DOHH2 (cell line): Measurements from ENCODE around the gene ADCY7.

Experiments used
- H3F3A ChIP-seq: fragments of 200-600 bp; sonication (generic), shearing (Covaris generic); 2 replicates; pipeline ENCODE4 v1.6.0; 2016; ENCODE audit warnings: antibody characterized with exemption, mild to moderate bottlenecking; ENCODE audit not compliant: control insufficient read depth, insufficient read depth
- H3K27ac ChIP-seq: fragments of 200-600 bp; sonication (generic); 2 replicates; pipeline ENCODE4 v1.5.1; 2014; ENCODE audit warnings: low read depth, mild to moderate bottlenecking, low read length, moderate library complexity
- H3K27me3 ChIP-seq: fragments of 200-600 bp; sonication (generic); 2 replicates; pipeline ENCODE4 v1.6.1; 2014; ENCODE audit warnings: mild to moderate bottlenecking, low read length, mixed read lengths; ENCODE audit not compliant: control insufficient read depth
- H3K36me3 ChIP-seq: fragments of 200-600 bp; sonication (generic); 2 replicates; pipeline ENCODE4 v1.6.1; 2014; ENCODE audit warnings: mild to moderate bottlenecking, low read length, moderate library complexity, mixed read lengths; ENCODE audit not compliant: control insufficient read depth
- H3K4me1 ChIP-seq: fragments of 200-600 bp; sonication (generic); 2 replicates; pipeline ENCODE4 v1.6.1; 2014; ENCODE audit warnings: mild to moderate bottlenecking, low read length, mixed read lengths; ENCODE audit not compliant: control insufficient read depth
- H3K4me2 ChIP-seq: fragments of 200-600 bp; sonication (generic); 2 replicates; pipeline ENCODE4 v1.6.0; 2014; ENCODE audit warnings: mild to moderate bottlenecking, low read length, moderate library complexity
- H3K4me3 ChIP-seq: fragments of 200-600 bp; sonication (generic); 2 replicates; pipeline ENCODE4 v1.5.1; 2014; ENCODE audit warnings: mild to moderate bottlenecking, low read length, mixed read lengths
- H3K79me2 ChIP-seq: fragments of 200-600 bp; sonication (generic); 2 replicates; pipeline ENCODE4 v1.6.1; 2014; ENCODE audit warnings: mild to moderate bottlenecking, low read length, mixed read lengths; ENCODE audit not compliant: control insufficient read depth
- H3K9me2 ChIP-seq: fragments of 200-600 bp; sonication (generic); replicated peaks from 2 replicates; pipeline ENCODE4 v1.6.1; 2014; ENCODE audit warnings: mild to moderate bottlenecking, low read length, mixed read lengths; ENCODE audit not compliant: control insufficient read depth
- H3K9me3 ChIP-seq: fragments of 200-600 bp; sonication (generic); 2 replicates; pipeline ENCODE4 v1.6.1; 2014; ENCODE audit warnings: antibody characterized with exemption, low read length, mixed read lengths; ENCODE audit not compliant: control insufficient read depth, insufficient read depth
- H4K20me1 ChIP-seq: fragments of 200-600 bp; sonication (generic); 2 replicates; pipeline ENCODE4 v1.6.0; 2014; ENCODE audit warnings: low read depth, mild to moderate bottlenecking, antibody characterized with exemption, low read length, moderate library complexity; ENCODE audit not compliant: control insufficient read depth, insufficient read depth
- CTCF ChIP-seq: fragments of 200-600 bp; sonication (generic); IDR thresholded peaks from one replicate; pipeline ENCODE4 v1.5.1; 2014; ENCODE audit warnings: antibody characterized with exemption, mild to moderate bottlenecking, low read depth, low read length; ENCODE audit not compliant: poor library complexity, severe bottlenecking
- EZH2phosphoT487 ChIP-seq: fragments of 200-600 bp; sonication (generic); IDR thresholded peaks from 2 replicates; pipeline ENCODE4 v1.6.1; 2017; ENCODE audit warnings: borderline replicate concordance, mild to moderate bottlenecking, antibody characterized with exemption, low read length, moderate library complexity, mixed read lengths

ADCY7 gene

GRCh38 chr16:50335196-50335958 is 69.0 kb downstream of the ADCY7 start:
- Histone ChIP-seq H3K27me3 (no peaks in the 10 kb centered on the region), H3K4me2 (no peak overlapping the region), H3K9me2 (no peaks in the 10 kb centered on the region), H4K20me1 (no peaks in the 10 kb centered on the region), H3F3A (no peaks in the 10 kb centered on the region), H3K36me3 (peaks cover 84% of the 10 kb centered on the region), H3K9me3 (no peaks in the 10 kb centered on the region), H3K27ac (no peak overlapping the region), H3K79me2 (peaks cover 11% of the 10 kb centered on the region; the same call in 1 of the 2 replicates), H3K4me3 (no peak overlapping the region), H3K4me1 (no peaks in the 10 kb centered on the region)
- TF ChIP-seq EZH2phosphoT487 (no peak), CTCF (no peak)

GRCh38 chr16:50336884-50337283 is 70.5 kb downstream of the ADCY7 start:
- Histone ChIP-seq H3K36me3 (peaks cover 84% of the 10 kb centered on the region), H3K9me2 (no peaks in the 10 kb centered on the region), H3K79me2 (peaks cover 5% of the 10 kb centered on the region; the same call in 1 of the 2 replicates), H3K4me3 (no peak overlapping the region), H3F3A (no peaks in the 10 kb centered on the region), H3K27ac (no peak overlapping the region), H3K9me3 (no peaks in the 10 kb centered on the region), H3K27me3 (no peaks in the 10 kb centered on the region), H3K4me2 (no peak overlapping the region), H3K4me1 (no peaks in the 10 kb centered on the region), H4K20me1 (no peaks in the 10 kb centered on the region)
- TF ChIP-seq CTCF (no peak), EZH2phosphoT487 (no peak)

- Histone ChIP-seq H3K27ac (no peak overlapping the region), H3K79me2 (no peaks in the 10 kb centered on the region), H3K4me3 (no peak overlapping the region), H3K4me2 (no peak overlapping the region), H3K4me1 (no peaks in the 10 kb centered on the region), H3F3A (no peaks in the 10 kb centered on the region), H4K20me1 (no peaks in the 10 kb centered on the region), H3K36me3 (peaks cover 82% of the 10 kb centered on the region), H3K9me3 (no peaks in the 10 kb centered on the region), H3K9me2 (no peaks in the 10 kb centered on the region), H3K27me3 (no peaks in the 10 kb centered on the region)
- TF ChIP-seq EZH2phosphoT487, result no peak
- no peak for TF ChIP-seq CTCF
Measured at GRCh38 chr16:50338371-50339231, 72.2 kb downstream of the ADCY7 start.
